GM19351 (cell line): Measurements from ENCODE around the gene BCL11B.

Source experiments
- ATAC-seq: cut with Tn5 transposase; IDR thresholded peaks from one replicate; pipeline ENCODE4 v1.9.1; 2021; ENCODE audit warnings: mild to moderate bottlenecking, moderate library complexity; ENCODE audit not compliant: unreplicated experiment

Gene BCL11B

DNA sequence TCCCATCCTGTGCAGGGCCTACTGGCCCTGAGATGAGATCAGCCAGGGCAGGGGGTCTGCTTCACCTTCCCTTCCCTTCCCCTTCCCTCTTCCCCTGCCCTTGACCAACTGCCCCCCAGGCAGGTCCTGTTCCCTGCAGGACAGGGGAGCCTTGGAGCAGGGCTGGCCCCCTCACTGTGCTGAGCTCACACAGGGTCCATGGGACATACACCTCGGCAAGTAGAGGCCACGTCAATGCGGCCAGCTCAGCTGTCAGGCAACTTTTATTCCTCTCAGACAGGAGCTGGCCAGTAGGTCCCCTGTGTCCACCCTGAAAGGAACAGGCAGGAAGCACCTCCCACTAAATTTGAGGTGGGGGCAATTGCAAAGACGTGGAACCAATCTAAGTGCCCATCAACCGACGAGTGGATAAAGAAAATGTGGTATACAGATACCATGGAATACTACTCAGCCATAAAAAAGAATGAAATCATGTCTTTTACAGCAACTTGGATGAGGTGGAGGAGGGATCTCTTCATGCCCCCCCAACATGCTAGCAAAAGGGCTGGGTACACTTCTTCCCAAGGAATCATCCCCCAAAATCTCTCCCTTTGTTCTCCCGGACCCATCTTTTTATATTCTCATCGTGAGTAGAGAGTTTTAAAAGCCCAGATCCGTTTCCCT lies 148.7 kb downstream of the BCL11B start:
- ATAC-seq: no peak

DNA sequence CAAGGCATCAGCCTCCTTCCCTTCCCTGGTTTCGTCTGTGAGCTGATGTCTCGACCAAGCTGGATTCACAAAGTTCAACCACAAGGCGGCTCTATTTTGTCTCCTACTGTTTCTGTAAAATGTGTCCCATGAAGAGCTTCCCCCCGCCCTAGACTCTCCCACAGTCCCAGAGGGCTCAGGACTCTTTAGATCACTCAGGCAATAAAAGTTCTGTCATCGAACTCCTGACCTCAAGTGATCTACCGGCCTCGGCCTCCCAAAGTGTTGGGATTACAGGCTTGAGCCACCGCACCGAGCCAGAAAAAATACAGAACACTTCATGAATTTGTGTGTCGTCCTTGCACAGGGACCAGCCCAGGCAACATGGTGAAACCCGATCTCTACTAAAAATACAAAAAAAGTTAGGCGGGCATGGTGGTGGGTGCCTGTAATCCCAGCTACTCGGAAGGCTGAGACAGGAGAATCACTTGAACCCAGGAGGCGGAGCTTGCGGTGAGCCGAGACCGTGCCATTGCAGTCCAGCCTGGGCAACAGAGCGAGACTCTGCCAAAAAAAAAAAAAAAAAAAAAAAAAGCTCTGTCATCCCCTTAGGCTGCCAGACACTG lies 149.4 kb downstream of the BCL11B start:
- no peak for ATAC-seq

GRCh38 chr14:99121319-99121875 lies 150.6 kb downstream of the BCL11B start:
- no peak for ATAC-seq

DNA sequence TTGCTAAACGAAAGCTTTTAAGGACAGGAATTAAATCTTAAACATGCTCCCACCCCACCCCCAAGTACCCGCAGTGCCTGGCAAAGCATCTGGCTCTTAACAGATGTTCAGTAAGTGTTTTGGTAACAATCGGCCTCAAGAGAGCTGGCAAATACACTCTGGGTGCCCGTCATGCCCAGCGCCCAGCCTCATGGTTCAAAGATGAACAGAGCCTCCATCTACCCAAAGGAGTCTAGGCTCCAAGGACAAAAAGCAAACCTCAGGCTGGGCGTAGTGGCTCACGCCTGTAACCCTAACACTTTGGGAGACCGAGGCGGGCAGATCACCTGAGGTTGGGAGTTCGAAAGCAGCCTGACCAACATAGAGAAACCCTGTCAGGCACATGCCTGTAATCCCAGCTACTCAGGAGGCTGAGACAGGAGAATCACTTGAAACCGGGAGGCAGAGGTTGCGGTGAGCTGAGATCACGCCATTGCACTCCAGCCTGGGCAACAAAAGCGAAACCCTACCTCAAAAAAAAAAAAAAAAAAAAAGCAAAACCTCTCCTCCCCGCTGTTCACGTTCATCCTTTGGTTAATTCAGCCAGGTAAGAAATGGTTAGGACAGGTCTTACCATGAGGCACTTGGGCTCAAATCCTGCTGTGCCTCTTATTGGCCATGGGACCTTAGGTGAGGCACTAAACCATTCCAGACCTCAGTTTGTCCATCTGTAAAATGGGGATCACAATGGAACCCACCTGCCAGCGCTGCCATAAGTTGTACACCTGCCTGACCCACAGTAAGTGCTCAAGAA lies 151.3 kb downstream of the BCL11B start:
- no peak for ATAC-seq

- no peak for ATAC-seq
These were observed 152.2 kb downstream of the BCL11B start for GRCh38 chr14:99119554-99120525.
